AG10803 (cell line): ENCODE data around the gene NOXO1.

Experiments used
- DNase-seq: peaks from one replicate; pipeline ENCODE4 v3.0.0; 2010; ENCODE audit warnings: low read depth
- H3K4me3 ChIP-seq: 2 replicates; pipeline ENCODE4 v1.5.1; 2011; ENCODE audit warnings: mild to moderate bottlenecking, low read length, control low read depth
- TF ChIP-seq, protein P1 (sequence below): conservative IDR thresholded peaks from 2 replicates; pipeline ENCODE4 v1.5.1; 2011; ENCODE audit warnings: mild to moderate bottlenecking, low read length, control low read depth, inconsistent platforms

Gene NOXO1

DNA sequence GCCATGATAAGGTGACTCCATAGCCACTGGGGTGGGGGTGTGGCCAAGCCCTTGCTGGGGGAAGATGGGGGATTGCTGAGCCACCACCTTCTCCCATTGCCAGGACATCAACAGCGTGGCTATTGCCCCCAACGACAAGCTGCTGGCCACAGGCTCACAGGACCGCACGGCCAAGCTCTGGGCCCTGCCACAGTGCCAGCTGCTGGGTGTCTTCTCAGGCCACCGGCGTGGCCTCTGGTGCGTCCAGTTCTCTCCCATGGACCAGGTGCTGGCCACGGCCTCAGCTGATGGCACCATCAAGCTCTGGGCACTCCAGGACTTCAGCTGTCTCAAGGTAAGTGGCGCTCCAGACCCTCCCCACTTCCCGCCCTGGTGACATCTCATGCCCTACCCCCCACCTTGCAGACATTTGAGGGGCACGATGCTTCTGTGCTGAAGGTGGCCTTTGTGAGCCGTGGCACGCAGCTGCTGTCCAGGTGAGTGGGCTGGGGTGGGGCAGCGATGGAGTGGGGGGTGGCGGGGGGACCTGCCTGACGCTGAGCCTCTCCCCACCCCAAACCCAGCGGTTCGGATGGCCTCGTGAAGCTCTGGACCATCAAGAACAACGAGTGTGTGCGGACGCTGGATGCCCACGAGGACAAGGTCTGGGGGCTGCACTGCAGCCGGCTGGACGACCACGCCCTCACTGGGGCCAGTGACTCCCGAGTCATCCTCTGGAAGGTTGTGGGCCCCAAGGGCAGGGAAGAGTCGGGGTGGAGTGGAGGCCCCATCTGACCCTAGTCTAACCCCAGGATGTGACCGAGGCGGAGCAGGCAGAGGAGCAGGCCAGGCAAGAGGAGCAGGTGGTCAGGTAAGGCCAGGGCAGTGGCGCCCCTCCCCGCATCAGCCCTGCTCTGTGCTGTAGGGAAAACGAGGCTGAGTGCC, 4.1 kb downstream of the NOXO1 start:
- TF ChIP-seq, protein P1, sequence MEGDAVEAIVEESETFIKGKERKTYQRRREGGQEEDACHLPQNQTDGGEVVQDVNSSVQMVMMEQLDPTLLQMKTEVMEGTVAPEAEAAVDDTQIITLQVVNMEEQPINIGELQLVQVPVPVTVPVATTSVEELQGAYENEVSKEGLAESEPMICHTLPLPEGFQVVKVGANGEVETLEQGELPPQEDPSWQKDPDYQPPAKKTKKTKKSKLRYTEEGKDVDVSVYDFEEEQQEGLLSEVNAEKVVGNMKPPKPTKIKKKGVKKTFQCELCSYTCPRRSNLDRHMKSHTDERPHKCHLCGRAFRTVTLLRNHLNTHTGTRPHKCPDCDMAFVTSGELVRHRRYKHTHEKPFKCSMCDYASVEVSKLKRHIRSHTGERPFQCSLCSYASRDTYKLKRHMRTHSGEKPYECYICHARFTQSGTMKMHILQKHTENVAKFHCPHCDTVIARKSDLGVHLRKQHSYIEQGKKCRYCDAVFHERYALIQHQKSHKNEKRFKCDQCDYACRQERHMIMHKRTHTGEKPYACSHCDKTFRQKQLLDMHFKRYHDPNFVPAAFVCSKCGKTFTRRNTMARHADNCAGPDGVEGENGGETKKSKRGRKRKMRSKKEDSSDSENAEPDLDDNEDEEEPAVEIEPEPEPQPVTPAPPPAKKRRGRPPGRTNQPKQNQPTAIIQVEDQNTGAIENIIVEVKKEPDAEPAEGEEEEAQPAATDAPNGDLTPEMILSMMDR = no peak
- no peak for DNase-seq
- no peak overlapping the region for H3K4me3 ChIP-seq

DNA sequence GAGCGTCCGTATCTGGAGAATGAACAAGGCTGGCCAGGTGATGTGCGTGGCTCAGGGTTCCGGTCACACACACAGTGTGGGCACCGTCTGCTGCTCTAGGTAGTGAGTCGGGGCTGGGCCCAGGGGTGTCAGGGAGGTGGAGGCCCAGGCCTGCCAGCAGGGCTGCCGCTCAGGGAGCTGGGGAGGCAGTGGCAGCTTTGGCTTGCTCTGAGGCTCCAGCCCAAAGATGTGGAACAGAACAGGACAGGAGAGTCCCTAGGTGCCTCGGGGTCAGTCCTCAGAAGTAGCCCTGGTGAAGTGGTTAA, 5.1 kb downstream of the NOXO1 start:
- TF ChIP-seq, protein P1 = no peak
- H3K4me3 ChIP-seq = no peak overlapping the region

DNA sequence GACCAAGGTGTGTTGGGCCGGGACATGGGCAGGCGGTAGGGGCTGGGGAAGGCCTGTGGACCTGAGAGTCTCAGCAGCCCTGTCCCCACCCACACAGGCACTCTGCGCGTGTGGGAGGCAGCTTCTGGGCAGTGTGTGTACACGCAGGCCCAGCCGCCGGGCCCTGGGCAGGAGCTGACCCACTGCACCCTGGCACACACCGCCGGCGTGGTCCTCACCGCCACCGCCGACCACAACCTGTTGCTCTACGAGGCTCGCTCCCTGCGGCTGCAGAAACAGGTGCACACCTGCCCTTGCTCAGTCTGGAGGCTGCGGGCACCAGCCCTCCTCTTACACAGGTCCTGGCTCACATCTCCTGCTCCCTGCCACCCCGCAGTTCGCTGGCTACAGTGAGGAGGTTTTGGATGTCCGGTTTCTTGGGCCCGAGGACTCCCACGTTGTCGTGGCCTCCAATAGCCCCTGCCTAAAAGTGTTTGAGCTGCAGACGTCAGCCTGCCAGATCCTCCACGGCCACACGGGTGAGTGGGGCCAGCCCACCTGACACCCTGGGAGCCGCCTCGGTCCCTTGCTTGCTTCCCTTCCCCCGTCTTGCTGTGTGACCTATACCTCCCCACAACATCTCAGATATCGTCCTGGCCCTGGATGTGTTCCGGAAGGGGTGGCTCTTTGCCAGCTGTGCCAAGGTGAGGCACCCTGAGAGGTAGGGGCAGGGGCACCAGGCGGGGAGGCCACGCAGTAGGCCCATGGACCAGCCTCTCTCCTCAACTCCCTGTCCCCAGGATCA, 5.6 kb downstream of the NOXO1 start:
- H3K4me3 ChIP-seq = no peak overlapping the region
- no peak for DNase-seq
- TF ChIP-seq, protein P1 = no peak

More for the DNA sequence above, 5.1 kb downstream of the NOXO1 start:
- no peak for DNase-seq

DNA sequence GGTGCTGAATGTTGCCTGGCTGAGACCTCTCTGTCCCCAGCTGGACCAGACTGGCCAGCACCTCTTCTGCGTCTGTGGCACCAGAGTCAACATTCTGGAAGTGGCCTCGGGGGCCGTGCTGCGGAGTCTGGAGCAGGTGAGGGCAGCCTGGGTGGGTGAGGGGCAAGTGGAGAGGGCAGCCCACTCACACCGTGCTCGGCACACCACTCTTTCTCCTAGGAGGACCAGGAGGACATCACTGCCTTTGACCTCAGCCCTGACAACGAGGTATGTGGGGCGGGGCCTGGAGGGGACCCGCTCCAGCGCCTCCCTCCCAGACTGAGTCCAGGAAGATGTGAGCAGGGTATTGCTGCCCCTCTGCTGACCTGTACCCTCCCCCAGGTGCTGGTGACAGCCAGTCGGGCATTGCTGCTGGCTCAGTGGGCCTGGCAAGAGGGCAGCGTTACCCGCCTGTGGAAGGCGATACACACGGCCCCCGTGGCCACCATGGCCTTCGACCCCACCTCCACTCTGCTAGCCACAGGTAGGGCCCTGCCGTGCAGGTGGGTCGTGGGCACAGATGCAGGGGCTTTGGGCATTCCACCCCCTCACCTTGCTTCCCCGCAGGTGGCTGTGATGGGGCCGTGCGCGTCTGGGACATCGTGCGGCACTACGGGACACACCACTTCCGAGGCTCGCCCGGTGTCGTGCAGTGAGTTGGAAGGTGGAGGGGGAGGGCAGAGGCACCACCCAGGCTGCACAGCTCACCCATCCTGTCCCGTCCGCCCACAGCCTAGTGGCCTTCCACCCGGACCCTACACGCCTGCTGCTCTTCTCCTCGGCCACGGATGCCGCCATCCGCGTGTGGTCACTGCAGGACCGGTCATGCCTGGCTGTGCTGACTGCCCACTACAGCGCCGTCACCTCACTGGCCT, 6.9 kb downstream of the NOXO1 start:
- H3K4me3 ChIP-seq = no peak overlapping the region
- TF ChIP-seq, protein P1 = no peak
- DNase-seq = no peak

DNA sequence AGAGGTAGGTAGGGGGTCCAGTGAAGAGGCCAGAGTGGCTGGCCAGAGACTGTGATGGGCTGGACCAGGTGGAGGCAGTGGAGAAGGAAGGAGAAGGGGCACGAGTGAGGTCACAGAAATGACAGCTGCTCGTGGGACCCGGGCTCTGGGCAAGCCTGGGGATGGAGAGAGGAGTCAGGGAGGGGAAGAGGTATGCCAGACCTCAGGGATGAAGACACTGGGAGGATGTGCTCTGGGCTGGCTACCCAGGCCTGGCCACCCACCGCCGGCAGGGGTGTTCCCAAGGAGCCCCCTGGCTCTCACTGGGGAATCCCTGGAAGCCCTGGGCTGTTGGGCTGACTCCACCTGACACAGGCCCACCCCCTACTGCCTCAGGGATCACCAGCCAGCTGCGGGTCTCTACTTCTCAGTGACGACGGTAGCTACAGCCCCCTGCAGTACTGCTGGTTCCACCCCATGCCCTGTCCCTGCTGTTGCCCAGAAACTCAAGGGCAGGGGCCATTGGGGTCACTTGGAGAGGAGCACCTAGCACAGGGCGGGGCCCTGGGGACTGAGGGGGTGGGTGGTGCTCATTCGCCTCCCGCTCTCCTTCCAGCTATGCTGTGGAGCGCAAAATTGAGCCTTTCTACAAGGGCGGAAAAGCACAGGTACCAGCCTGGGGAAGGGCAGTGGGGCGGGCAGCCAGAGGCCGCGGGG, 7.7 kb downstream of the NOXO1 start:
- no peak for DNase-seq
- TF ChIP-seq, protein P1 = no peak
- no peak overlapping the region for H3K4me3 ChIP-seq

DNA sequence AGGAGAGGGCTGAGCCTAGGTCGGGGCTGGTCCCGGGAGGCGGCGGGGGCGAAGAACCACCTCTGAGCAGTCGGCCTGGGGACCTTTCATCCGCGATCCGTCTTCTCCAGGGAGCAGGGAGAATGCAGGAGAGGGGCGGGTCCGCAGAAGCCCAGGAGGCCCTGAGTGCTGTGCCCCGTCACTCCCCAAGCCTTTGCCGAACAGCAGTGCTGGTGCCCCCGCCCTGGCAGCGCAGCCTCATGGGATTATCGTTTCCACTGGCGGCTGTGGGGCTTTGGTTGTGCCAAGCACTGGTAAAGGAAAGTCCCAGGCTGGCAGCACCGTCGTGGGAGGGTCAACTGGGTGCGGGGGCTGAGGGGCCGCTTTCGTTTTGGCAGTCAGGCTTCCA, 8.8 kb downstream of the NOXO1 start:
- TF ChIP-seq, protein P1 = no peak
- DNase-seq = no peak
- H3K4me3 ChIP-seq = peak overlapping the region; percentile 81
